Measurements from ENCODE around the gene MZT2A.
"Not testable (repeated sequence)": the region's sequence is repeated elsewhere in the genome, so short reads cannot be mapped to it uniquely, and the experiment has no call there.

MZT2A gene

DNA sequence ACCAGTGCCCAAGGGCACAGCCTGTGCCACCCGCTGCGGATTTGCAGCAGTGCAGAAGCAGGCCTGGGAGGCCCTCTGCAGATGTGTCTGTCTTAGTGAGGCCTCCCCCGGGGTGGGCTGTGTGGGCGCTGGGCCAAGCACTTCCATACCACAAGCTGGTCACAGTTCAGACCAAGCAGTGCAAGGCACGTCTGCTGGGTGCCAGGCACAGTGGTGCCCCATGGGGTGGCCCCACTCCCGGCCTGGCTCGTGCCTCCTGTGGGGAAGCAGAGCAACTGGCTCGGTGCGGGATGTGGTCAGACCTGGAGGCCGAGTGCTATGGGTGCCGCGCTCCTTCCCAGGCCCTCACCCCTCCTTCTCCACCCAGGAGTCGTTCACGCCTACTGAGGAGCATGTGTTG lies 23.0 kb upstream of the MZT2A start:
- H3K36me3 Mint-ChIP-seq (ENCODE audit: low read depth) = peaks cover 88% of the 10 kb centered on the region
- not testable (repeated sequence) for H3K27ac Mint-ChIP-seq; H3K27me3 Mint-ChIP-seq; DNase-seq; H3K4me3 Mint-ChIP-seq; H3K9me3 Mint-ChIP-seq; H3K4me1 Mint-ChIP-seq (ENCODE audit: low read depth)

DNA sequence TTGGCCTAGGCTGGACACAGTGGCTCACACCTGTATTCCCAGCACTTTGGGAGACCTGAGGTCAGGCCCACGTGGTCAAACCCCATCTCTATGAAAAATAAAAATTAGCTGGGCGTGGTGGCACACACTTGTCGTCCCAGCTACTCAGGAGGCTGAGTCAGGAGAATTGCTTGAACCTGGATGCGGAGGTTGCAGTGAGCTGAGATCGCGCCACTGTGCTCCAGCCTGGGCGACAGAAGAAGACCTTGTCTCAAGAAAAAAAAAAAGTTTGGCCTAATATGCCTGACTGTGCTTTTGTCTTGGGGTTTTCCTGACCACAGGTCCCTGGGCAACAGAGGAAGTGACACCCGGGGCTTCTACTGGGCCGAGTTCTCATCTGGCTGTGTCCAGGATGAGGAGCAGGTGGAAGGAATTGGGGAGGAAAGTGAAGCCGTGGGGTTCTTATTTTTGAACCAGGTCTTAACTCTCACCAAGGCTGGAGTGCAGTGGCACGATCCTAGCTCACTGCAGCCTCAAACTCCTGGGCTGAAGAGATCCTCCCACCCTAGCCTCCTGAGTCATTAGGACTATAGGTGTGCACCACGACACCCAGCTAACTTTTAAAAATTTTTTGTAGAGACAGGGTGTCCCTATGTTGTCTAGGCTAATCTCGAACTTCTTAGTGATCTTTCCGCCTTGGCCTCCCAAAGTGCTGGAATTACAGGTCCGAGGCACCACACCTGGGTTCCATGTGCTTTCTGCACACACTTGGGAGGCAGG lies 22.4 kb upstream of the MZT2A start:
- not testable (repeated sequence) for DNase-seq; H3K9me3 Mint-ChIP-seq; H3K4me1 Mint-ChIP-seq (ENCODE audit: low read depth); H3K4me3 Mint-ChIP-seq; H3K27me3 Mint-ChIP-seq
- Mint-ChIP-seq H3K36me3 (ENCODE audit: low read depth) (peaks cover 89% of the 10 kb centered on the region), H3K27ac (peak overlapping the region; percentile 74)

DNA sequence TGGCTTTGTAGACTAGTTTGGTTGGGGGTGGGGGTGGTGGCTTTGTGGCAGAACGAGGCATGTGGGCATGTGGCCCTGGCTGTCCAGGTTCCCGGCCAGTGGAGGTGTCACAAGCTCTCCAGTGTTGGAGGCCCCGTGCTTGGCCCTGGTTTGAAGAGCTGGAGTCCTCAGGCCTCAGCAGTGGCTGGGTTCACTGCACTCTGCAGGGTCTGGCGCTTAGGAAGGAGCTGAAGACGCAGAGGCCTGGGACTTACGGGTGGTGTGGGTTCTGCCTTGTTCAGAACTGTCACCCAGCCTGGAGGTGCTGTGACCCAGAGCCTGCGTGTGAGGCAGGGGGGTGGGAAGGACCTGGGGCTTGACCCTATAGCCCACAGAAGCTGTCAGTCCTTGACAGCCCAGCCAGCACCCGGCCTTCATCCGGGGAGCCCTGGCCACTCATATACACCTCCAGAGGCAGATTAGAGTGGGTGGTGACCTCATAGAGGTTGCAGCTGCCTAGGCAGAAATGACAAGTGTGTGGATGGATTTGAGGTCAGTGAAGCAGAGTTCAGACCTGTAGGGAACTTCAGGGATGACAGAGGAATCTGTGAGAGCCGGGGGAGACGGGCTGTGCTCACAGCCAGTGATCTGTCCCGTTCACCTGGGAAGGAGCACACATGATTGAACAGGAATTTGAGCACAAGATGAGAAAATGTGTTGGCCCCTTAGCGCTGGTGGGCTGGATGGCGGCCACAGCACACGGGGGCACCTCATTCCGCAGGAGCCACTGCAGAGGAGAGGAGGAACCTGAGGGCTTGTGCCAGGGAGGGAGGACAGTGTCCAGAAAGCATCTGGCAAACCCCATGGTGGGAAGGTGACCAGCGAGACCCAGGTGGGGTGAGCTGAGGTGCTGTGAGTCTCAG lies 20.0 kb upstream of the MZT2A start:
- DNase-seq; H3K4me3 Mint-ChIP-seq; H3K27me3 Mint-ChIP-seq; H3K9me3 Mint-ChIP-seq; H3K4me1 Mint-ChIP-seq (ENCODE audit: low read depth): not testable (repeated sequence)
- peaks cover 89% of the 10 kb centered on the region for H3K36me3 Mint-ChIP-seq (ENCODE audit: low read depth)
- H3K27ac Mint-ChIP-seq = peak overlapping the region; percentile 26

DNA sequence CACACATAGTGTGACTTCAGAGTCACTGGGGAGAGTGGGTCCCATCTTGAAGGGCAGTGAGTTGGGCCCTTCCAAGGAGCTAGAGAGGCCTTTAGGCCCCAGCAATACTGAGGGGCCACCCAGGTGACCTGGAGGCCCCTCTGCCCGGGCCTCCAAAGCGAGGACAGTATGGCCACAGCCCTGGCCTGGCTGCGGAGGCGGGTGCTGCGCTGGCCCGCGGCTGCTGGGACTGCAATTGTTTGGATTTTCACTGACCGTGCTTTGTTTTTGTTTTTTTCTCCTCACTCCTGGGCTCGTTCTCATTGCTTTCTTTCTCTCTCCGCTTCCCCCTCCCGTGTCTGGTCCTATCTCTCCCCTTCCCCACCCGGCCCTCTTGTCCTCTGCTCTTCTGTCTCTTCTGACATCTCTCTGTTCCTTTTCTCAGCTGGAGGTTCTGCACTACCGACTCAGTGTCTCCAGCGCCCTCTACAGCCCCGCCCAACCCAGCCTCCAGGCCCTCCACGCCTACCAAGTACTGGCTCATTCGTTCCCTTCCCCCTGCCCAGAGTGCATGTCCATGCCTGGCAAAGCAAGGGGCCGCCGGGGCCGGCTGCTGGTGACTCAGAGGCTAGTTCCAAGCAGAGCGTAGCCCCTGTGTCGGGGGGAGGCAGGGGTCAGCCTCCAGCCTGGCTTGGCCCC lies 19.2 kb upstream of the MZT2A start:
- H3K9me3 Mint-ChIP-seq; H3K27ac Mint-ChIP-seq; H3K4me3 Mint-ChIP-seq; DNase-seq; H3K27me3 Mint-ChIP-seq; H3K4me1 Mint-ChIP-seq (ENCODE audit: low read depth): not testable (repeated sequence)
- peaks cover 89% of the 10 kb centered on the region for H3K36me3 Mint-ChIP-seq (ENCODE audit: low read depth)

DNA sequence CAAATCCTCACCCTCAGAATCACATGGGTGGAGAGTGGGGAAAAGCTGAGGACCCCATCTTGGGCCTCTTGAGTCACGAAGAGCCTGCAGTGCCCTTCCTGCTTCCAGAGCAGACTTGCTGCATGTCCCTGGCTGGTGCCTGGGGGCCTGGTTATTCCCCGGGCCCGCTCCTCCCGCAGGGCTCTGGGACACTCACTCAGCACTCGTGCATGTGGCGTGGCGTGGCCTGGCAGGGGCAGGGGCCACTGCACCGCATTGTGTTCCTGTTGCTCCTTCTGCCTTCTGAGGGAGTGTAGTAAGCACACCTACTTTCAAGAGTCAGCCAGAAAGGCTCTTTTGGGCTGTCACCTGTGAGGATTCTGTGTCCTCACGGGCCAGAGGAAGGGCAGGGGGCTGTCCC lies 17.4 kb upstream of the MZT2A start:
- Mint-ChIP-seq H3K27me3 (no peaks in the 10 kb centered on the region), H3K27ac (no peak overlapping the region), H3K4me1 (ENCODE audit: low read depth) (peaks cover 7% of the 10 kb centered on the region), H3K9me3 (no peaks in the 10 kb centered on the region), H3K36me3 (ENCODE audit: low read depth) (peaks cover 92% of the 10 kb centered on the region), H3K4me3 (no peak overlapping the region)
- DNase-seq = no peak

DNA sequence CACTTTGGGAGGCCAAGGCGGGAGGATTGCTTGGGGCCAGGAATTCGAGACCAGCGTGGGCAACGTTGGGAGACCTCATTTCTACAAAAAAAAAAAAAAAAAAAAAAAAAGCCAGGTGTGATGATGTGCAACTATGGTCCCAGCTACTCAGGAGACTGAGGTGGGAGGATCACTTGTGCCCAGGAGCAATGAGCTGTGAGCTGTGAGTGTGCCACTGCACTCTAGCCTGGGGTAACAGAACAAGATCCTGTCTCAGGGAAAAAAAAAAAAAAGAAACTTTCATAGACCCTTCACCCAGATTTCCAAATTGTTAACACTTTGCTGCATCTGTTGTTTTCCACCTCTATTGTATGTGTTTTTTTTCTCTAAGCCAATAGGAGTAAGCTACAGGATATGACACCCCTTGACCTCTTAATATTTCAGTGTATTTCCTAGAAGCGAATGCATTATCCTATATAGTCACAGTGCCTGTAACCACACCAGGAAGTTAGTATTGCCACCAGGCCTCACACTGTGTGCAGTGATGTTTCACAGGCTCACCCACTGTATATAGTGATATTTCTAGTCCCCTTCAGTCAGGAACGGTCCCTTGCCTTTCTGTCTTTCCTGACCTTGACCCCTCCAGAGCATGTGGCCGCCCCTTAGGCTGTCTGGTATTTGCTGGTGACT lies 12.0 kb upstream of the MZT2A start:
- not testable (repeated sequence) for H3K4me1 Mint-ChIP-seq (ENCODE audit: low read depth); H3K9me3 Mint-ChIP-seq; H3K27me3 Mint-ChIP-seq; DNase-seq
- Mint-ChIP-seq H3K27ac (peak overlapping the region; percentile 88), H3K4me3 (peak overlapping the region; percentile 23), H3K36me3 (ENCODE audit: low read depth) (peaks cover 95% of the 10 kb centered on the region)

DNA sequence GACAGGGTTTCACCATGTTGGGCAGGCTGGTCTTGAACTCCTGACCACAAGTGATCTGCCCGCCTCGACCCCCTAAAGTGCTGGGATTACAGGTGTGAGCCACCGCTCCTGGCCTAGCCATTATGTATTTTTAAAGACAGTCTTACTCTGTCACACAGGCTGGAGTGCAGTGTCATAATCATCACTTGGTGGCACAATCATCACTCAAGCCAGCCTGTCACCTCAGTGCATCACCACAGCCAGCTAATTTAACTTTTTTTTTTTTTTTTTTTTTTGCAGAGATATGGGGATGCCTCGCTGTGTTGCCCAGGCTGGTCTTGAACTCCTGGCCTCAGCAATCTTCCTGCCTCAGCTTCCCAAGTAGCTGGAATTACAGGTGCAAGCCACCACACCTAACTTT lies 11.4 kb upstream of the MZT2A start:
- Mint-ChIP-seq H3K36me3 (ENCODE audit: low read depth) (peaks cover 95% of the 10 kb centered on the region), H3K4me1 (ENCODE audit: low read depth) (peaks cover 14% of the 10 kb centered on the region), H3K27ac (peak overlapping the region; percentile 88)
- not testable (repeated sequence) for DNase-seq, H3K27me3 Mint-ChIP-seq, H3K4me3 Mint-ChIP-seq, H3K9me3 Mint-ChIP-seq

DNA sequence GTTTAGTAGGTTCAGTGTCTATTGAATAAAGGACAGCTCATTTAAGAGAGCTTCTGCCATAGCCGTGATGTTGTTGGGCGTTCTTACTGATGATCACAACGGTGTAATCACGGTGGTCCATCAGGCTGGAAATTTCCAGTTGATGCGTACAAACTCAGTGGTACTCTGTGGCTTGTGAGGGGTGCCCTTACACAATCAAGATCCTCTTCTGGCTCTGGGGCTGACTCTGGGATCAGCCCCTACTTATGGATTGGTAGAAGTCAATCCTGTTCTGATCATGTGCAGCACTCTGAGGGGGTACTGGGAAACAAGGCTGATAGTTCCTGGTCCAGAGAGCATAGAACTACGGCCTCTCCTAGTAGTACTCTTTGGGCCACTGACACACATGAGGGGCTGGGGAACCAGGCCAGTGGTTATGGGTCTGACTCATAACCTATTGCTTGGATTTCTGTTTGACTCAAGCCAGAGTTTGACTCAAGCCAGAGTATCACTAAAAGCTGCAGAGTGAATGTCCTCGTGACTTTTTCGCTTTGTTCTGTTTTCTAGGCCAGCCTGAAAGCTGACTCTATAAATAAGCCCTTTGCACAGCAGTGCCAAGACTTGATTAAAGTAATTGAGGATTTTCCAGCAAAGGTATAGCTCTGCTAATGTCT lies 6.2 kb upstream of the MZT2A start:
- Mint-ChIP-seq H3K4me1 (ENCODE audit: low read depth) (peaks cover 43% of the 10 kb centered on the region), H3K36me3 (ENCODE audit: low read depth) (peaks cover 84% of the 10 kb centered on the region), H3K4me3 (peak overlapping the region; percentile 27), H3K27ac (peak overlapping the region; percentile 95)
- not testable (repeated sequence) for H3K27me3 Mint-ChIP-seq, DNase-seq, H3K9me3 Mint-ChIP-seq

DNA sequence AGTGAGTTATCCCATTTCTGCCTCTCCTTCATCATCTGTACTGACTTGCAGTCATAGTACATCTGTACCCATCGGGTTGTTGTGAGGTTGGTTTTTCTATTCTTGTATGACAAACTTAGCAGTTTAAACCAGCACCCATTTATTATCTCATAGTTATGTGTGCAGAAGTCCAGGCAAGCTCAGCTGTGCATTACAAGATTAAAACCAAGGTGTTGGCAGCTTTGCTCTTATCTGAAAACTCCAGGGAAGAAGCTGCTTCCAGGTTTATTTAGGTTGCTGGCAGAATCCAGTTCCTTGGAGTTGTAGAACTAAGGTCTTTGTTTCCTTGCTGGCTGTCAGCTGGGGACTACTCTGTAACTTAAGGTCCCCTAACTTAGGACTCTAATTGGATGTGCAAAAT lies 3.3 kb upstream of the MZT2A start:
- DNase-seq, H3K27me3 Mint-ChIP-seq, H3K9me3 Mint-ChIP-seq: not testable (repeated sequence)
- Mint-ChIP-seq H3K4me1 (ENCODE audit: low read depth) (peaks cover 50% of the 10 kb centered on the region), H3K36me3 (ENCODE audit: low read depth) (peaks cover 73% of the 10 kb centered on the region), H3K27ac (peak overlapping the region; percentile 97), H3K4me3 (peak overlapping the region; percentile 60)

DNA sequence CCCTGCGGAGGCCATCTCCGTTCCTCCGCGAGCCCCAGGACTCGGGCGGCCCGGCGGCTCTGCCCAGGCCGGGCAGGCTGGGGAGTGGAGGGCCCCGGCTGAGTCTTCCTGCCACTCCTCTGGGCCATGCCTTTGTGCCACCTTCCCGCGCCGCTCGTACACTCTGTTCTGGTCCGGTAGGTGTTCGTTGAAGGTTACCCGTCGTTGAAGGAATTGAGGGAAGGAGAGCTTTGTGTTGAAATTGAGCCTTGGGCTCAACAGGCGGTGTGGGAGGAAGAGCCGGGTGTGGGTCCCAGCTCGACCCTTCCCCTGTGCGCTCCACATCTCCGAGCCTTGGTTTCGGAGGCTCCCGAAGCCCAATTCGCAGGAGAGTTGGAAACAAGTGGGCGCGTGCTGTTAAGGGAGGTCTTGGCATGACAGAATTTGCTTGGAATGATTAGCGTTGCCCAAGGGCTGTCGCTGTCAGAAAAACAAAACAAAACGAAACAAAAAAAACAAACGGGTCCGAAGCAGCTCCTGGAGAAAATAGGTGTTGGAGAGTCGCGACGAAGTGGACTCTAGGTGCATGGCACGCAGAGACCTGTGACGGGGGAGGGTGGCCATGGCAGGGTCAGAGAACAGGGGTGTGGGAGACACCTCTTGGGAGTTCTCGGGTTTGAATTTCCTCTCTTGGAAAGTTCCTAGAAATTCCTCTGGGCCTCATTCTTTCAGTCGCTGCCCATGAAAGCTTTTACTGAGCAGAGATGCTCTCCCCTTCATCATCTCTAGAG lies 1.2 kb upstream of the MZT2A start:
- H3K4me1 Mint-ChIP-seq (ENCODE audit: low read depth) = peaks cover 56% of the 10 kb centered on the region
- peak overlapping the region; percentile 92 for H3K4me3 Mint-ChIP-seq
- no peaks in the 10 kb centered on the region for H3K27me3 Mint-ChIP-seq
- peak overlapping the region; percentile 97 for H3K27ac Mint-ChIP-seq
- no peak for DNase-seq
- no peaks in the 10 kb centered on the region for H3K9me3 Mint-ChIP-seq
- peaks cover 70% of the 10 kb centered on the region for H3K36me3 Mint-ChIP-seq (ENCODE audit: low read depth)

DNA sequence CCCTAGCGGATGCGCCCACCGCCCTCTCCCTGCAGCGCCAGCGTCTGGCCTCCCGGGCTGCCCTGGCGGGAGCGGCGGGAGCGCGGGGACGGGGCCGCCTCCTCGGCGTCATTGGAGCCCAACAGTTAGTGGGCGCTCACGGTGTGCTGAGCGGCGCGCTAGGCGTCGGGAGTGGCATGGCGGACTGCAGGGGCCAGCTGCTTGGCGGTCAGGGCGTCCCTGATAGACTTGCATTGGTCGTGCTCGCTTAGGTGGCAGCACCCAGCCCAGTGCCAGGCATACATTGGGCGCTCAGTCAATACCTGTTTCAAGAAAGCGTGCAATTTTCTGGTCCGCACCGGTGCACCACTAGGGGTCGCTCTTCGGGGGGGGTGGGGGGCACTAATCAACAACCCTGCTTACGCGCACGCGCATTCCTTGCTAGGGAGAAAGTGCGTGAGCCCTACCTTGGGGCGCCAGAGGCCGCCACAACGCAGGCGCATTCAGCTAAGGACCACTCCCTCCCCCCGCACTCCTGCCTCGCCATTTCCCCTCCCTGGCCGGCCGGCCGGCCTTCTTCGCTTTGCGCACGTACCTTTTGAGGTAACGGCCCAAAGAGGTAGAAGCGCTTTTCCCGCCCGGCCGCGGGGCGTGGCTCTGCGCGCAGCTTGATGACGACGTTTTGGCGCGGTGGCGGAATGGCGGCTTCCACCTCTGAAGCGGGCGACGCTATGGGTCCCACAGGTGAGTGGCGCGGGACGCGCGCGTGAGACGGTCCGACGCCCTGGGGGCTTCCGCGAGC lies 411 bp upstream of the MZT2A start:
- DNase-seq = peak; percentile 97
- Mint-ChIP-seq H3K4me1 (ENCODE audit: low read depth) (peaks cover 55% of the 10 kb centered on the region), H3K4me3 (peak overlapping the region; percentile 92), H3K27ac (peak overlapping the region; percentile 97), H3K27me3 (no peaks in the 10 kb centered on the region), H3K36me3 (ENCODE audit: low read depth) (peaks cover 71% of the 10 kb centered on the region), H3K9me3 (no peaks in the 10 kb centered on the region)

DNA sequence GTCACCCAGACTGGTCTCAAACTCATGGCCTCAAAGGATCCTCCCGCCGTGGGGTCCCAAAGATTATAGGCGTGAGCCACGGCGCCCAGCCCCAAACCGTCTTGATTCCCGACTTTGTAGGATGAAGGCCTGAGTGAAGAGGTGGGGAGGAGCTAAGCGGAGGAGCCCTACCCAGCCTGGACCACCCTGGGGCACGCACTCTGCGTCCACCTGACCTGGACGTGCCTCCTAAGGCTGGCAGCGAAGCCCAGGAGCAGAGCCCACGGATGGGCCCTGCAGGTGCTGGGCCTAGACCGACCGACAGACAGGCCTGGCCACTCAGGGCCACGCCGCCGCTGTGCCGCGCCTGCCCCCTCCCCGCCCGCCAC lies 744 bp downstream of the MZT2A start:
- peak; percentile 56 for DNase-seq
- H3K4me1 Mint-ChIP-seq (ENCODE audit: low read depth) = peaks cover 46% of the 10 kb centered on the region
- peak overlapping the region; percentile 89 for H3K4me3 Mint-ChIP-seq
- not testable (repeated sequence) for H3K9me3 Mint-ChIP-seq, H3K27me3 Mint-ChIP-seq
- peak overlapping the region; percentile 92 for H3K27ac Mint-ChIP-seq
- H3K36me3 Mint-ChIP-seq (ENCODE audit: low read depth) = peaks cover 70% of the 10 kb centered on the region
